Progenitor cell of endocrine pancreas (in vitro differentiated cells): ENCODE results near the gene ASS1. TPM values are rescaled to one million over a fixed set of nuclear protein-coding genes. Genes with fewer than 3 reads are reported as not detected.

Experiments used
- DNase-seq: peaks from one replicate; pipeline ENCODE4 v3.0.0; 2021; ENCODE audit warnings: low spot score; ENCODE audit not compliant: unreplicated experiment
- H3K27ac Mint-ChIP-seq: 2 replicates; pipeline ENCODE4 v1.8.0; 2021; ENCODE audit warnings: mild to moderate bottlenecking, moderate library complexity, mixed read lengths
- H3K27me3 Mint-ChIP-seq: 2 replicates; pipeline ENCODE4 v1.8.0; 2021; ENCODE audit warnings: mixed read lengths
- H3K36me3 Mint-ChIP-seq: 2 replicates; pipeline ENCODE4 v1.8.0; 2022; ENCODE audit warnings: mixed read lengths; ENCODE audit not compliant: insufficient read depth
- H3K4me1 Mint-ChIP-seq: 2 replicates; pipeline ENCODE4 v1.8.0; 2021; ENCODE audit warnings: low read depth, mixed read lengths
- H3K4me3 Mint-ChIP-seq: 2 replicates; pipeline ENCODE4 v1.8.0; 2021; ENCODE audit warnings: low read depth, mild to moderate bottlenecking, moderate library complexity, mixed read lengths
- H3K9me3 Mint-ChIP-seq: 2 replicates; pipeline ENCODE4 v1.8.0; 2021; ENCODE audit warnings: low read depth, mixed read lengths
- CTCF ChIP-seq: fragments of 200-600 bp; sonication (generic); IDR thresholded peaks from one replicate; pipeline ENCODE4 v1.5.0; 2021; ENCODE audit warnings: antibody characterized with exemption, mild to moderate bottlenecking; ENCODE audit not compliant: unreplicated experiment
- total RNA-seq: library from RNA; stranded (reverse); gene quantifications from 2 replicates; pipeline ENCODE4 v1.2.1, GENCODE V29; 2021

ASS1 gene
- total RNA-seq, 1 donor from 2014 or later = 6.5 TPM

GRCh38 chr9:130437011-130437789 lies 7.6 kb upstream of the ASS1 start:
- Mint-ChIP-seq H3K9me3 (peaks cover 9% of the 10 kb centered on the region), H3K4me3 (no peak overlapping the region), H3K36me3 (peaks cover 1% of the 10 kb centered on the region), H3K27ac (no peak overlapping the region), H3K4me1 (no peaks in the 10 kb centered on the region), H3K27me3 (peaks cover 36% of the 10 kb centered on the region)
- no peak for DNase-seq
- no peak for TF ChIP-seq CTCF

GRCh38 chr9:130438382-130438981 lies 6.3 kb upstream of the ASS1 start:
- DNase-seq = no peak
- TF ChIP-seq CTCF = no peak
- H3K27me3 Mint-ChIP-seq = peaks cover 31% of the 10 kb centered on the region
- H3K36me3 Mint-ChIP-seq = peaks cover 1% of the 10 kb centered on the region
- no peak overlapping the region for H3K27ac Mint-ChIP-seq
- no peaks in the 10 kb centered on the region for H3K4me1 Mint-ChIP-seq
- no peak overlapping the region for H3K4me3 Mint-ChIP-seq
- peaks cover 9% of the 10 kb centered on the region for H3K9me3 Mint-ChIP-seq

- peaks cover 1% of the 10 kb centered on the region for H3K36me3 Mint-ChIP-seq
- no peak for DNase-seq
- no peaks in the 10 kb centered on the region for H3K4me1 Mint-ChIP-seq
- no peak for TF ChIP-seq CTCF
- H3K9me3 Mint-ChIP-seq = peaks cover 9% of the 10 kb centered on the region
- no peak overlapping the region for H3K4me3 Mint-ChIP-seq
- H3K27ac Mint-ChIP-seq = no peak overlapping the region
- H3K27me3 Mint-ChIP-seq = peaks cover 27% of the 10 kb centered on the region
These were observed 3.7 kb upstream of the ASS1 start for GRCh38 chr9:130441031-130441430.

GRCh38 chr9:130442746-130443455 lies 1.9 kb upstream of the ASS1 start:
- Mint-ChIP-seq H3K27ac (no peak overlapping the region), H3K4me3 (no peak overlapping the region), H3K36me3 (peaks cover 1% of the 10 kb centered on the region), H3K27me3 (peaks cover 32% of the 10 kb centered on the region), H3K4me1 (peaks cover 1% of the 10 kb centered on the region), H3K9me3 (peaks cover 9% of the 10 kb centered on the region)
- no peak for DNase-seq
- no peak for TF ChIP-seq CTCF

GRCh38 chr9:130443456-130443801 lies 1.3 kb upstream of the ASS1 start:
- H3K4me3 Mint-ChIP-seq = peak overlapping the region; percentile 14
- TF ChIP-seq CTCF = no peak
- H3K36me3 Mint-ChIP-seq = peaks cover 1% of the 10 kb centered on the region
- no peak for DNase-seq
- no peak overlapping the region for H3K27ac Mint-ChIP-seq
- peaks cover 9% of the 10 kb centered on the region for H3K9me3 Mint-ChIP-seq
- peaks cover 1% of the 10 kb centered on the region for H3K4me1 Mint-ChIP-seq
- peaks cover 36% of the 10 kb centered on the region for H3K27me3 Mint-ChIP-seq
